Uterus (tissue), 4 donors: ENCODE results near the gene MAP7D3. TPM values are rescaled to one million over a fixed set of nuclear protein-coding genes. Genes with fewer than 3 reads are reported as not detected.
"Not testable (repeated sequence)": the region's sequence is repeated elsewhere in the genome, so short reads cannot be mapped to it uniquely, and the experiment has no call there.

Experiments used
- DNase-seq, 2 donors: peaks; one replicate each; pipeline ENCODE4 v3.0.0-alpha.2; 2019 to 2020
- H3K27ac ChIP-seq, 2 donors: fragments of 200-600 bp; sonication (generic); 1 replicate in 1 of 2; 2 replicates in 1 of 2; pipeline ENCODE4 v1.5.1; 2016 to 2018
- H3K27me3 ChIP-seq, 2 donors: fragments of 200-600 bp; sonication (generic); one replicate each; pipeline ENCODE4 v1.5.1; 2018 to 2019; ENCODE audit warnings: control low read depth in 1 of 2
- H3K36me3 ChIP-seq, 2 donors: fragments of 200-600 bp; sonication (generic); one replicate each; pipeline ENCODE4 v1.5.1; 2019; ENCODE audit warnings: control low read depth in 1 of 2
- H3K4me1 ChIP-seq, 2 donors: fragments of 200-600 bp; sonication (generic); one replicate each; pipeline ENCODE4 v1.5.1; 2018 to 2019; ENCODE audit warnings: control low read depth in 1 of 2
- H3K4me3 ChIP-seq, 2 donors: fragments of 200-600 bp; sonication (generic); 1 replicate in 1 of 2; 2 replicates in 1 of 2; pipeline ENCODE4 v1.5.1; 2018 to 2019; ENCODE audit warnings: mild to moderate bottlenecking in 1 of 2
- H3K9me3 ChIP-seq, 2 donors: fragments of 200-600 bp; sonication (generic); one replicate each; pipeline ENCODE4 v1.5.1; 2019; ENCODE audit warnings: control low read depth in 1 of 2
- CTCF ChIP-seq, 4 experiments: fragments of 200-600 bp in 2 of 4; fragments of 450-650 bp in 2 of 4; sonication (generic) in 2 of 4; IDR thresholded peaks; one replicate each; pipeline ENCODE4 v1.5.1; 2016 to 2019; ENCODE audit warnings: antibody characterized with exemption in 4 of 4, mild to moderate bottlenecking in 2 of 4, moderate library complexity in 1 of 4
- POLR2A ChIP-seq, 2 donors: fragments of 450-650 bp; IDR thresholded peaks; one replicate each; pipeline ENCODE4 v1.6.1; 2016; ENCODE audit warnings: antibody characterized with exemption in 2 of 2, mild to moderate bottlenecking in 1 of 2, moderate library complexity in 1 of 2
- intact Hi-C: fragments of 100-400 bp; cut with DNase I; formaldehyde crosslinking; loops from one replicate; pipeline ENCODE4 v1.15.1; 2023; ENCODE audit warnings: low total_unique reads
- total RNA-seq, 4 donors: library from RNA; depleted of rRNA in 3 of 4; stranded (reverse); fragments of >200 nt in 3 of 4; gene quantifications; one replicate each; pipeline versions ENCODE4 v1.1.0 to v1.2.4, GENCODE V29; 2014 to 2023
- donor health status: DM: yes; HTN: yes; CAD: no.

Gene MAP7D3
- total RNA-seq, 4 donors from 2014 or later = 13.8 to 28.5 (median 20.4) TPM

DNA sequence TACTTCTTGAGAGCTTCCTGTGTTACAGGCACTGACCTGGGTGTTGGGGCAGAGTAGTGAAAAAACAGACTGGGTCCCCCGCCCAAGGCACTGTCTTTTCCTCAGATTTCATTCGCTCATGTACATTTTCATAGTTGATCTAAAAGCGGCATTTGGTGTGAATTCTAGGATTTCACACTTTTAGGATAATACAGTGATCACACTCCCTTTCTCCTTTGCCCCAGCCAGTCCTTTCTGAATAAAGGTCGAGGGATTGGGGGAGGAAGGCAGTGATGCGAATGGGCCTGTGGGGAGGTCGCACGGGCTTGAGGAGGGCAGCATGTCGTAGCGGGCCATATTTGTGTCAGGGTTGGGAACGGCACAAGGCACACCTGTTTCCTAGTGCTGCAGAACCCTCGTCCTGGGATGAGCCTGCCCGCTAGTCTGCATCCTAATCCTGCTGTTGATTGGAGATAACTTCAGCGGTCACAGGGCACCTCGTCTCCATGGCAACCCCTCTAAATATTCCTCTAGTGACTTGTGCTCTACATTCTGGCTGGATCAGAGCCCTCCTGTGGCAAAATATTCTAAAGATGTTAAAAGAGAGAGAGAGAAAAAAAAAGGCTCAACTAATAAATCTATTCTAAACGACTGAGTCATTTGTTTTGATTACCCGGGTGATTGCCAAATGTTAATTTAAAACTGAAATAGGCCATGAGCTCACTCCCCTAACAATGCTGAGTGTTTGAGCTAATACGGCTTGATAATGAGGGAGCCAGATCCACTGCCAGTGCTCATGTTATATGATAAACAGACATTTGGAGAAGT lies 82.1 kb downstream of the MAP7D3 start:
- H3K27me3 ChIP-seq = no peaks in the 10 kb centered on the region
- DNase-seq = peak; percentile 66 to 86
- intact Hi-C loops = no loop called here
- no peak overlapping the region for H3K4me3 ChIP-seq
- TF ChIP-seq CTCF (IDR thresholded peaks at IDR 0.05) (no peak), POLR2A (IDR thresholded peaks at IDR 0.05) (no peak)
- no peaks in the 10 kb centered on the region for H3K9me3 ChIP-seq
- peak overlapping the region; percentile 81 to 88 for H3K27ac ChIP-seq
- no peaks in the 10 kb centered on the region for H3K36me3 ChIP-seq
- peaks cover 0 to 6% of the 10 kb centered on the region in 2 donors for H3K4me1 ChIP-seq

DNA sequence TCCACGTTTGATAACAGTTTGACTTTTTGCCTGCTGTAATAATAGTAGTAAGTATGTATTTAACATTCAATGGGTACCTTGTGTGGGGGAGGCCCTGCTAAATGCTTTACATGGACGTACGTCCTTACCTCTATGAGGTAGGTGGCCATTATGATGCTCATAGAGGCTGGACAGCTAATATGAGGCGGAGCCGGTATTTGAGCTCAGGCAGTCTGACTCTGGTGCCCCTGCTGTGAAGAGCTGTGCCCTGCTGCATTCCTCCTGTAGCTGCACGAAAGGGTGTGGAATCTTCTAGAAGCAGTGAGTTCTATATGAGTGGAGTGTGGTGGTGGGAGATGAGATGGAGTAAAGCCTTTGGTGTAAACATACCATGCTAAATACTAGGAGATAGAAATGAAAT lies 83.2 kb downstream of the MAP7D3 start:
- H3K4me3 ChIP-seq, H3K4me1 ChIP-seq, intact Hi-C loops: not testable (repeated sequence)

GRCh38 chrX:136166221-136166855 lies 84.9 kb downstream of the MAP7D3 start:
- Histone ChIP-seq H3K4me3 (no peak overlapping the region), H3K4me1 (peaks cover 0 to 6% of the 10 kb centered on the region in 2 donors), H3K9me3 (no peaks in the 10 kb centered on the region), H3K27me3 (no peaks in the 10 kb centered on the region), H3K36me3 (no peaks in the 10 kb centered on the region), H3K27ac (peak overlapping the region; percentile 81 to 88)
- intact Hi-C loops = no loop called here
- peak; percentile 27 to 60 (median 42) for TF ChIP-seq CTCF (IDR thresholded peaks at IDR 0.05)
- TF ChIP-seq POLR2A (IDR thresholded peaks at IDR 0.05) = no peak
- DNase-seq = peak in 1 of 2 donors; percentile 39

More for the DNA sequence above, 83.2 kb downstream of the MAP7D3 start:
- H3K27ac ChIP-seq = peak overlapping the region; percentile 81 to 88
- not testable (repeated sequence) for H3K27me3 ChIP-seq, DNase-seq, H3K9me3 ChIP-seq, H3K36me3 ChIP-seq

- intact Hi-C loops = no loop called here
- no peak for TF ChIP-seq CTCF (IDR thresholded peaks at IDR 0.05)
- TF ChIP-seq POLR2A (IDR thresholded peaks at IDR 0.05) = no peak
- no peaks in the 10 kb centered on the region for H3K27me3 ChIP-seq
- peak overlapping the region; percentile 81 to 88 for H3K27ac ChIP-seq
- H3K4me3 ChIP-seq = no peak overlapping the region
- H3K9me3 ChIP-seq = no peaks in the 10 kb centered on the region
- no peaks in the 10 kb centered on the region for H3K4me1 ChIP-seq
- DNase-seq = no peak
- H3K36me3 ChIP-seq = no peaks in the 10 kb centered on the region
Measured at GRCh38 chrX:136165406-136165805, 85.8 kb downstream of the MAP7D3 start.

DNA sequence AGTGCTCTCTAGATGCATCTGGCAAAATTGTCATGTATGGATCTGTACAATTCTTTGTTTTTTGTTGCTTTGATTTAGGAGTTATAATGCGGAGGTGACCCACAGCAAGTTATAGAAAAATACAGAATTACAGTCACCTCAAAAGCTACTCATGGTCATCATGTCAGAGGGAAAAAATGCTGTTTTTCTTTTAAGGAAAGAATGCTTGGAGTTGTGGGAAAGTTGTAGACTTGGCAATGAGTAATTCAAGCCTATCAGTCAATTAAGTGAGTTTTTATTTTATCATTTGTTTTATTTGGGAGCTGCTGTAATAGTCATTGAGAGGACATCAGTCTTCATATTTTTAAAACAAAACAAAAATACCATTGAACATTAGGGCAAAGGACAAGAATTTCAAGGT lies 87.5 kb downstream of the MAP7D3 start:
- Histone ChIP-seq H3K27me3 (no peaks in the 10 kb centered on the region), H3K4me3 (no peak overlapping the region), H3K9me3 (no peaks in the 10 kb centered on the region), H3K4me1 (no peaks in the 10 kb centered on the region), H3K36me3 (no peaks in the 10 kb centered on the region), H3K27ac (peak overlapping the region; percentile 73 to 88)
- intact Hi-C loops = no loop called here
- TF ChIP-seq POLR2A (IDR thresholded peaks at IDR 0.05) (no peak), CTCF (IDR thresholded peaks at IDR 0.05) (no peak)
- DNase-seq = no peak

Other genes starting within 250 kb of the MAP7D3 start
- gene FHL1, start 103.9 kb downstream of the MAP7D3 start, total RNA-seq = 100 to 1,000 TPM; 279 to 745 (median 469) TPM
- gene ADGRG4, start 49.6 kb upstream of the MAP7D3 start, total RNA-seq = 1 to 10 TPM in 2 of 4 donors, not detected in 2; 2.0 to 4.4 TPM
- gene BRS3, start 236.5 kb upstream of the MAP7D3 start, total RNA-seq = 1 to 10 TPM in 1 of 4 donors, under 1 TPM in 1, not detected in 2; 0.28 to 1.0 TPM
- gene HTATSF1, start 246.2 kb upstream of the MAP7D3 start, total RNA-seq = 100 to 1,000 TPM in 2 of 4 donors, 10 to 100 TPM in 2; 21.0 to 111 (median 71.3) TPM